ENCODE data around the gene FXYD1. TPM values are rescaled to one million over a fixed set of nuclear protein-coding genes. Genes with fewer than 3 reads are reported as not detected.

FXYD1 gene
- total RNA-seq, 1 donor from 2014 or later, result 613 TPM

- DNase-seq (ENCODE audit: low spot score), result no peak
These were observed 32.4 kb upstream of the FXYD1 start for GRCh38 chr19:35106291-35106583.

GRCh38 chr19:35106898-35107541 lies 31.6 kb upstream of the FXYD1 start:
- DNase-seq (ENCODE audit: low spot score), result no peak
- intact Hi-C loops (cut with DNase I), result no loop called here

More at GRCh38 chr19:35106291-35106583, 32.4 kb upstream of the FXYD1 start:
- intact Hi-C loops (cut with DNase I), result no loop called here

GRCh38 chr19:35107545-35107944 lies 31.1 kb upstream of the FXYD1 start:
- intact Hi-C loops (cut with DNase I), result no loop called here

GRCh38 chr19:35108730-35109129 lies 29.9 kb upstream of the FXYD1 start:
- DNase-seq (ENCODE audit: low spot score), result no peak
- intact Hi-C loops (cut with DNase I), result no loop called here

More at GRCh38 chr19:35107545-35107944, 31.1 kb upstream of the FXYD1 start:
- DNase-seq (ENCODE audit: low spot score), result no peak

DNA sequence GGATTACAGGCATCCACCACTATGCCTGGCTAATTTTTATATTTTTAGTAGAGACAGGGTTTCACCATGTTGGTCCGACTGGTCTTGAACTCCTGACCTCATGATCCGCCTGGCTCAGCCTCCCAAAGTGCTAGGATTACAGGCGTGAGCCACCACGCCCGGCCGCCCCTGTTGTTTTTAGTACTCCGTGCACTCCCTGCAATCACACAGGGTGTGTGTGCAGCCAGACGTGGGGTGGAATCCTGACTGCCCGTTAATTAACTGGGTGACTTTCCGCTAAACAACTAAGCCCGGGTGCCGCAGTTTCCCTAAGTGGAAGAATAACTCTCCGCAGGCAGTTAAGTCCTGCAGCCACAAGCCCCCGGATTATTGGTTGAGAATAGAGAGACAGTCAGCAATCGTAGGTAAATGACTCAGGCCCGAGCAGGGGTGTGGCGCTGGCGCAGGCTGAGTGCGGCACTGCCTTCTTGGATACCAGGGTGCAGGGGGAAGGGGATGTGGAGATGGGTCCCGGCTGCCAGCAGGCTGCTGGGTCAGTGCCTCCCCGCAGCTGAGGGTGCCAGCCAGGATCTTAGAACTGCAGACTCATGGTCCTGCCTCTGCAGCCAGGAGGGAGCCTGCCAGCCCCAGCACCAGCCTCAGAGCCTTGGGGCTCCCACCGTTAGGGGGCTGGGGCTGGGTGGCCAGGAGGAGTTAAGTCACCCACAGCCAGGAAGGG lies 29.1 kb upstream of the FXYD1 start:
- no peak for DNase-seq (ENCODE audit: low spot score)
- intact Hi-C loops (cut with DNase I), result no loop called here

GRCh38 chr19:35110974-35111373 lies 27.6 kb upstream of the FXYD1 start:
- intact Hi-C loops (cut with DNase I), result no loop called here
- DNase-seq (ENCODE audit: low spot score), result no peak

- no peak for DNase-seq (ENCODE audit: low spot score)
- intact Hi-C loops (cut with DNase I), result no loop called here
These were observed 25.5 kb upstream of the FXYD1 start for GRCh38 chr19:35112995-35113688.

- intact Hi-C loops (cut with DNase I), result loop anchor here (1.0 kb wide), 1 partner anchor 21 kb away; the partner anchor contains the start of gene LGI4
- DNase-seq (ENCODE audit: low spot score), result peak; percentile 80
These were observed 24.1 kb upstream of the FXYD1 start for GRCh38 chr19:35114353-35115176.

- intact Hi-C loops (cut with DNase I), result no loop called here
- DNase-seq (ENCODE audit: low spot score), result no peak
These were observed 23.3 kb upstream of the FXYD1 start, which contains the start of gene FXYD3 for GRCh38 chr19:35115177-35115951. Gene FXYD3, plus strand, starts transcription at chr19:35115823. Its CDS starts 3,554 bp downstream, at chr19:35119377.

- intact Hi-C loops (cut with DNase I), result no loop called here
- no peak for DNase-seq (ENCODE audit: low spot score)
These were observed 22.4 kb upstream of the FXYD1 start for GRCh38 chr19:35116072-35116801.

DNA sequence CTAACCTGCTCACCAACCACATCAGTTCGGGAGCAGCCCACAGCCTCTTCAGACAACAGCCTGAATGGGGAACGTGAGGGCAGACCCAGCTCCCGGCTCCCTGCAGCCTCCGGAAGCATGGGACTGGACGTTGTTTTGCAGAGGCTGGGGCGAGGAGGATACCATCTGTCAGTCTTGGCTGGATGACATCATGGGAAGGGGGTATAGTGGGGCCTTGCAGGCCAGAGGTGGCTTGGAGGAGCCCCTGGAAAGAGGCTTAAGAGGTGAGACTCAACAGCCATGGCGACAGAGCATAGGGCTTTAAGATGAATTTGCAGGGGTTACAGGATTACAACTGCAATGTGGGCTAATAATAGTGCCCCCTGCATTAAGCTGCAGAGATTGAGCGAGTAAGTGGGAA lies 21.5 kb upstream of the FXYD1 start:
- DNase-seq (ENCODE audit: low spot score), result no peak
- intact Hi-C loops (cut with DNase I), result no loop called here

DNA sequence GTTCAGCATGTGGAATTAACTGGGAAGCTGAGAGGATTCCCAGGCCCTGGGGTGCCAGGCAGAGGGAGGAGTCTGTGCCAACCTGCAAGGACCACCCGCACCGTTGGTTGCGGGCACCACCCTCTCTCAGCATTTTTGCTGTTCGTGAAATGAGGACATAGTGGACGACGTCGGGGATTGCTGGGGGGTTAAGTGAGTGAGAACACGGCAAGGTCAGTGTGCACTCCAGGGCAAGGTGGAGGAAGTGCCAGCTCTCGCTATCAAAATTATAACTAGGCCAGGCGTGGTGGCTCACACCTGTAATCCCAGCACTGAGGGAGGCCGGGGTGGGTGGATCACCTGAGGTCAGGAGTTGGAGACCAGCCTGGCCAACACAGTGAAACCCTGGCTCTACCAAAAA lies 20.8 kb upstream of the FXYD1 start:
- intact Hi-C loops (cut with DNase I), result no loop called here
- no peak for DNase-seq (ENCODE audit: low spot score)

DNA sequence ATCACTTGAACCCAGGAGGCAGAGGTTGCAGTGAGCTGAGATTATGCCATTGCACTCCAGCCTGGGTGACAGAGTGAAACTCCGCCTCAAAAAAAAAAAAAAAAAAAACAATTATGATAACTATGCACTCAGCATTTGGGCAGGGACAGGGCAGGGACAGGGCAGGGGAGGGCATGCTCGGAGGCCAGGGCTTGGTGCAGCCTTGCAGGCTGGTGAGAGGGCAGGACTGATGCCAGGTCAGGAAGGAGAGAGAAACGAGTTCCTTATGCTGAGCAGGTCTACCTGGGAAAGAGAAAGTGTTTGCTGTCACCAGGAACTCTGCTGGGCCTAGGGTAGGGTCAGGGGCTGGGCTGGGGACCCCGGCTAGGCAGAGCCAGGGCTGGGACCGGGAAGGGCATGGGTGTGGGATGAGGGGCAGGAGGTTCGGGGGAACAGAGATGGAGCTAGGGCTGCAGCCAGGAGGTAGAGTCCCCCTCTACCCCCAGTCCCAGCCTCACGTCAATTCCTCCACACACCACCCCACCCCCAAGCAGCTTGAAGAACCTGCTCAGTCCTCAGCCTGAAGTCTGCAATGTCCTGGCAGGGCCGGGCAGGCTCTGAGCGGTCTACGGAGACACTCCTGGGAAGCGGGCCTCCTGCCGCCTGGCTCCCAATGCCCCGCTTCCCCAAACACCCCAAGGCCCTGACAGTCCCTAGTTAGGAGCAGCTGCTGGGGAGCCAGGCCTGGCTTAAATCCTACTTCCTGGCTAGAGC lies 20.2 kb upstream of the FXYD1 start:
- intact Hi-C loops (cut with DNase I), result no loop called here
- no peak for DNase-seq (ENCODE audit: low spot score)

GRCh38 chr19:35119091-35119490 lies 19.5 kb upstream of the FXYD1 start:
- DNase-seq (ENCODE audit: low spot score), result no peak
- intact Hi-C loops (cut with DNase I), result no loop called here

DNA sequence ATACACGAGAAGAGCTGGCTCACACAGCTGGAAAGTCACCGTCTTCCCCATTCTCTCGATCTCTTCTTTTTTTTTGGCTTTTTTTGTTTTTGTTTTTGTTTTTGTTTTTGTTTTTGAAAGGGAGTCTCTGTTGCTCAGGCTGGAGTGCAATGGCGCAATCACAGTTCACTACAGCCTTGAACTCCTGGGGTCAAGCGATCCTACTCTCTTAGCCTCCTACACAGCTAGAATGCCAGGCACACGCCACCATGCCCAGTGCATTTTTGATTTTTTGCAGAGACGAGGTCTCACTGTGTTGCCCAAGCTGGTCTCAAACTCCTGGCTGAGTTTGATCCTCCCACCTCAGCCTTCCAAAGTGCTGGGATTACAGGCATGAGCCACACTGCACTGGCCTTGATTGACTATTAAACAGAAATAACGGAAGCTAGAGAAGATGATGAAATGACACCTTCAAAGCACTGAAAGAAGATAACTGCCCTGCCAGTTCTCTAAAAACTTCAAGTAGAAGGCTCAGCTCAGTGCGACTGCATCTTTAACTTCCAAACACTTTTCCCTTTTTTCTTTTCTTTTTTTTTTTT lies 19.0 kb upstream of the FXYD1 start:
- DNase-seq (ENCODE audit: low spot score), result no peak

GRCh38 chr19:35120492-35120891 lies 18.1 kb upstream of the FXYD1 start:
- no peak for DNase-seq (ENCODE audit: low spot score)
- intact Hi-C loops (cut with DNase I), result no loop called here

More for the DNA sequence above, 19.0 kb upstream of the FXYD1 start:
- intact Hi-C loops (cut with DNase I), result no loop called here

GRCh38 chr19:35120898-35121297 lies 17.7 kb upstream of the FXYD1 start:
- no peak for DNase-seq (ENCODE audit: low spot score)

More at GRCh38 chr19:35120898-35121297, 17.7 kb upstream of the FXYD1 start:
- intact Hi-C loops (cut with DNase I), result no loop called here
